Nephron (organoid): ENCODE data around the gene H2BK1.

Source experiments
- H3K27ac Mint-ChIP-seq, 3 experiments: 2 replicates each; pipeline ENCODE4 v1.8.0; 2020; ENCODE audit warnings: mixed read lengths in 3 of 3, mild to moderate bottlenecking in 2 of 3, moderate library complexity in 1 of 3
- H3K27me3 Mint-ChIP-seq: 2 replicates; pipeline ENCODE4 v1.8.0; 2021; ENCODE audit warnings: low read depth, mild to moderate bottlenecking, moderate library complexity, mixed read lengths
- H3K36me3 Mint-ChIP-seq: 2 replicates; pipeline ENCODE4 v1.8.0; 2020; ENCODE audit warnings: low read depth, mixed read lengths
- H3K4me1 Mint-ChIP-seq: 2 replicates; pipeline ENCODE4 v1.8.0; 2020; ENCODE audit warnings: mixed read lengths
- H3K4me3 Mint-ChIP-seq, 3 experiments: 2 replicates each; pipeline ENCODE4 v1.8.0; 2020; ENCODE audit warnings: mild to moderate bottlenecking in 3 of 3, mixed read lengths in 3 of 3, moderate library complexity in 2 of 3
- H3K9me3 Mint-ChIP-seq: 2 replicates; pipeline ENCODE4 v1.8.0; 2020; ENCODE audit warnings: mixed read lengths
- TF ChIP-seq, protein P1 (sequence below), 3 experiments: fragments of 200-600 bp; sonication (generic); IDR thresholded peaks; one replicate each; pipeline ENCODE4 v1.5.0; 2021; ENCODE audit warnings: antibody characterized with exemption in 3 of 3; ENCODE audit not compliant: unreplicated experiment in 3 of 3

Gene H2BK1

DNA sequence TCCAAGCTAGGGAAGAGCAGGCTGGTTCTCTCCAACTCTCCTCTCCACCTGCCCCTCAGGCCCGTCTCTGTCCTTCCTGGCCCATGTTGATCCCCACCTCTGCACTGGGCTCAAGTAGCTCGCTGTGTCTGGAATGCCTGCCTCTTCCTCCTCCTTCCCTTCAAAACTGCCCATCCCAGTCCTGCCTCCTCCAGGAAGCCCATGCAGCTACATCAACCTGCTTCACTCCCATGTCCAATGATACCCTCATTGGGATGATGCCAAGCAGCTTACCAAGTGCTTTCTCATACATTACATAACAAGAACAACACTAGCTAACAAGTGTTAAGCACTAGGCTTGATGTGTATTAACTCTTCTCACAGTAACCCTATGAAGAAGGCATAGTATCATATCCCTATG lies 31.5 kb downstream of the H2BK1 start:
- Mint-ChIP-seq H3K36me3 (no peaks in the 10 kb centered on the region), H3K4me1 (no peaks in the 10 kb centered on the region)

DNA sequence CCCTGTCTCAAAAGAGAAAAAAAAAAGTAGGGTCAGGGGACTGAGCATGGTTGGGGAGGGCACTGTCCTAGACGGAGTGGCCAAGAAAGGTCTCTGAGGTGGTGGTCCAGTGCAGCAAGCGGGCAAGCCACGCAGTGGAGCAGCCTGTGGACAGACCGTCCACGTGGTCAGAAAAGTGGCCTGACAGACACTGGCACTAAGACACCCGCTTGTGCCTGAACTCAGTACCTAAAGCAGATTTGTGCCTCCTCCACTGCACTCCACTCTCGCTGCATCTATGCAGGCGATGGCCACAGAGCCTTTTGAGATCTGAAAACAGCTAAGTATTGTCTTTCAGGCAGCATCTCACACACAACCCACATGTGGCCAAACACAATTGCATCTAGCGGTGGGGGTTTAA lies 32.1 kb downstream of the H2BK1 start:
- Mint-ChIP-seq H3K4me3 (no peak overlapping the region), H3K36me3 (no peaks in the 10 kb centered on the region), H3K27me3 (peaks cover 63% of the 10 kb centered on the region), H3K4me1 (no peaks in the 10 kb centered on the region), H3K9me3 (no peaks in the 10 kb centered on the region), H3K27ac (no peak overlapping the region)
- TF ChIP-seq, protein P1, sequence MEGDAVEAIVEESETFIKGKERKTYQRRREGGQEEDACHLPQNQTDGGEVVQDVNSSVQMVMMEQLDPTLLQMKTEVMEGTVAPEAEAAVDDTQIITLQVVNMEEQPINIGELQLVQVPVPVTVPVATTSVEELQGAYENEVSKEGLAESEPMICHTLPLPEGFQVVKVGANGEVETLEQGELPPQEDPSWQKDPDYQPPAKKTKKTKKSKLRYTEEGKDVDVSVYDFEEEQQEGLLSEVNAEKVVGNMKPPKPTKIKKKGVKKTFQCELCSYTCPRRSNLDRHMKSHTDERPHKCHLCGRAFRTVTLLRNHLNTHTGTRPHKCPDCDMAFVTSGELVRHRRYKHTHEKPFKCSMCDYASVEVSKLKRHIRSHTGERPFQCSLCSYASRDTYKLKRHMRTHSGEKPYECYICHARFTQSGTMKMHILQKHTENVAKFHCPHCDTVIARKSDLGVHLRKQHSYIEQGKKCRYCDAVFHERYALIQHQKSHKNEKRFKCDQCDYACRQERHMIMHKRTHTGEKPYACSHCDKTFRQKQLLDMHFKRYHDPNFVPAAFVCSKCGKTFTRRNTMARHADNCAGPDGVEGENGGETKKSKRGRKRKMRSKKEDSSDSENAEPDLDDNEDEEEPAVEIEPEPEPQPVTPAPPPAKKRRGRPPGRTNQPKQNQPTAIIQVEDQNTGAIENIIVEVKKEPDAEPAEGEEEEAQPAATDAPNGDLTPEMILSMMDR (IDR thresholded peaks at IDR 0.05; ENCODE audit: unreplicated experiment in 3 of 3): no peak

More for the DNA sequence above, 31.5 kb downstream of the H2BK1 start:
- Mint-ChIP-seq H3K27me3 (peaks cover 60% of the 10 kb centered on the region), H3K9me3 (no peaks in the 10 kb centered on the region), H3K4me3 (no peak overlapping the region), H3K27ac (no peak overlapping the region)
- TF ChIP-seq, protein P1 (IDR thresholded peaks at IDR 0.05; ENCODE audit: unreplicated experiment in 3 of 3): no peak

DNA sequence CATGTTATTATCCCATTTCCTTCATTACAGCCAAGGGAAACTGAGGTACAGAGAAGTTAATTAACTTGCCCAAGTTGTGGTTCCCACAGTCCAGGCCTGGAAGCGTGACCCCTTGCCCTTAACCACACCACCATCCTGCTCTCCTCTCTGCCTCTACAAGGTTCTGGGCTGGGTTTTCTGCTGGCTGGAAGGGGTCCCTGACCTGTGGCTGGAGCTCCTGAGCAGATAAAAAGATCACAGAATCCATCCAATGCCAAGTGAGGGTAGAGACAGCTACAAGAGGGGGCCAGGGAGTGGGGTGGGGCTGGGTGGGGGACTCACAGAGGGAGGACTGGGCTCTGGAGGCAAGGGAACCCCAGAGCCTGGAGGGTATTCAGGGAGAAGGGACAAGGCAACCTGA lies 33.0 kb downstream of the H2BK1 start:
- H3K4me1 Mint-ChIP-seq: no peaks in the 10 kb centered on the region
- H3K27me3 Mint-ChIP-seq: peaks cover 72% of the 10 kb centered on the region
- no peak overlapping the region for H3K4me3 Mint-ChIP-seq
- H3K9me3 Mint-ChIP-seq: peaks cover 6% of the 10 kb centered on the region
- H3K36me3 Mint-ChIP-seq: no peaks in the 10 kb centered on the region
- no peak overlapping the region for H3K27ac Mint-ChIP-seq
- TF ChIP-seq, protein P1 (IDR thresholded peaks at IDR 0.05; ENCODE audit: unreplicated experiment in 3 of 3): no peak

DNA sequence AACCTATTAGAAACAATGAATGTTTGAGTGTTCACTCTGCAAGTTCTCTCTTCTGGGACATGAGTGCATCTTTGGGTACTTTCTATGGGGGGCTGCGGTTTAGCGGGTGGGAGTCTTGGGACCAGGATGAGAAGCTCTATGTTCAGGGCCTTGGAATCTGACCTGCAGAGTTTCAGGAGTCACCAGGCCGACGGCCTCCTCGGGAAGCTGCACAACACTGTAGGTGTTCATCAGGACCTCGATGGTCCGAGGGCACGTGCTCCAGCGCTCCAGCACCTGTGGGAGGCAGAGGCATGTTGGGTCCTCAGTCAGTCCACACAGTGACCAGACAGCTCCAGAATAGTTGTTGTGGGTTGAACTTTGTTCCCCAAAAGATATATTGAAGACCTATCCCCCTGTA lies 33.9 kb downstream of the H2BK1 start:
- H3K36me3 Mint-ChIP-seq: no peaks in the 10 kb centered on the region

DNA sequence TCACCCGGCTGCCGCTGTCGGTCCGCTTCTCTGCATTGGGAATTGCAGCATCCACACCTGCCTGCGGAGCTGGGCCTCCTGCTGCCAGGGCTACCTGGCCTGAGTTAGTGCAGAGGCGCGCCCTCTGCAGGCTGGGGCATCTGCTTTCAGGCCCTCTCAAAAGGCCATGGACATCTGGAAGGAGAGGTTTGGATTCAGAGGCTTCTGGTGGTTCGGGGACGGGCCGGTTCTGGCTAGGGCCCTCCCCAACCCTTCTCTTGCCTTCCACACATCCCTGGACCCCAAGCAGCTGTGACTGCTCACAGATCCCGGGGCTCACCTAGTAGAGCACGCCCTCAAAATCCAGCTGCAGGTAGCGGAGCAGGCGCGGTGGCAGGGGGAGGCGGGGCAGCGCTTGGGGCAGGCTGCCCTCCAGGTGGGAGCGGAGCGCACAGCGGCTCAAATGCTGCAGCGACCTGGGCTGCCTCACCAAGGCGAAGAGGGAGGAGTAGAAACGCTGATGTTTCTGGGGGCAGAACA lies 34.4 kb downstream of the H2BK1 start:
- peaks cover 82% of the 10 kb centered on the region for H3K27me3 Mint-ChIP-seq
- H3K9me3 Mint-ChIP-seq: peaks cover 8% of the 10 kb centered on the region
- H3K27ac Mint-ChIP-seq: no peak overlapping the region
- H3K36me3 Mint-ChIP-seq: no peaks in the 10 kb centered on the region
- no peaks in the 10 kb centered on the region for H3K4me1 Mint-ChIP-seq
- TF ChIP-seq, protein P1 (IDR thresholded peaks at IDR 0.05; ENCODE audit: unreplicated experiment in 3 of 3): no peak
- H3K4me3 Mint-ChIP-seq: no peak overlapping the region

More for the DNA sequence above, 33.9 kb downstream of the H2BK1 start:
- TF ChIP-seq, protein P1 (IDR thresholded peaks at IDR 0.05; ENCODE audit: unreplicated experiment in 3 of 3): no peak
- H3K9me3 Mint-ChIP-seq: peaks cover 8% of the 10 kb centered on the region
- H3K27me3 Mint-ChIP-seq: peaks cover 77% of the 10 kb centered on the region
- no peaks in the 10 kb centered on the region for H3K4me1 Mint-ChIP-seq
- no peak overlapping the region for H3K27ac Mint-ChIP-seq
- no peak overlapping the region for H3K4me3 Mint-ChIP-seq

DNA sequence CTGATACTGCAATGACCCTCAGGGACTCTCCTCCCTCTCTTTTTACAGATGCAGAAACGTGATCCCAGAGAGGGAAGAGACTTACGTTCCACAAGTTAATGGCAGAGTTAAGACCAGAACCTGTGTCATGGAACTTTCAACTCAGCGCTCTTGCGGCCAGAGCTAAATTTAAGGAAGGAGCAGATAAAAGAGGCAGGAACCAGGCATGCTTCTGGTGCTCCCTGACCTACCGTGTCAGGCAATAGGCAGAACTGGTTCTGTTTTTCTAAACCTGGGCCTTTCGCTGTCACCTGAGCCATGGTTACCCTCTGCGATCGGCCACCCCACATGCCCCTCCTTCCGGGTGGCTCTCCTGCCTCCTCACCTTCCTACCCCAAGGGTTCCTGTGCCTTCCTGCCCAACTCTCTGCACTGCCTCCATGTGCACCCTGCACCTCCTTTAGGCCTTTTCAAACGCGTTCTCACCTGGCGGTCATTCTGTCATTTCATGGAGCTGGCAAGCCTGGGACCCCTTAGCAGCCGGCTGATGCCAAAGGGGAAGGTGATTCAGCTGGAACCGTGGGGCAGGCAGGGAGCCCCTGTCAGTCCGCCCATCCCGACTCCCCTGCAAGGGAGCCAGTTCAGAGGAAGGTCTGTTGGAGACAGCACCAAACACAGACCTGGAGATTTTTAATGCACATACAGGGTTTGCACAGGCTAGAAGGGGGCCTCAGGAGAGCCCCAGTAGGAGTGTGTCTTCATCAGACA lies 35.1 kb downstream of the H2BK1 start:
- H3K27ac Mint-ChIP-seq: no peak overlapping the region
- TF ChIP-seq, protein P1 (IDR thresholded peaks at IDR 0.05; ENCODE audit: unreplicated experiment in 3 of 3): no peak
- H3K4me3 Mint-ChIP-seq: no peak overlapping the region
- no peaks in the 10 kb centered on the region for H3K4me1 Mint-ChIP-seq
- H3K27me3 Mint-ChIP-seq: peaks cover 84% of the 10 kb centered on the region
- H3K36me3 Mint-ChIP-seq: no peaks in the 10 kb centered on the region
- H3K9me3 Mint-ChIP-seq: peaks cover 8% of the 10 kb centered on the region
